HEK293 (cell line): ENCODE data around the gene ARMC7.

Experiments used
- CTCF ChIA-PET: fragments of 350-600 bp; formaldehyde crosslinking; extraction: SDS; loops from one replicate; lab custom pipeline; 2021; ENCODE audit warnings: antibody characterized with exemption; lab: Yijun Ruan, JAX
- POLR2A ChIA-PET: fragments of 300-600 bp; formaldehyde crosslinking; extraction: SDS; loops from one replicate; lab custom pipeline; 2020; ENCODE audit warnings: antibody characterized with exemption, inconsistent platforms; lab: Yijun Ruan, JAX
- H3K27ac ChIP-seq: fragments of 200-500 bp; sonication (Bioruptor generic); 2 replicates; pipeline ENCODE4 v1.5.1; 2014; ENCODE audit warnings: low read depth, low read length, control low read depth, inconsistent platforms; ENCODE audit errors: extremely low read depth
- H3K36me3 ChIP-seq, 2 experiments: fragments of 200-500 bp in 1 of 2; sonication (Bioruptor generic) in 1 of 2; 1 replicate in 1 of 2; 2 replicates in 1 of 2; pipeline ENCODE4 v1.5.1; 2014 to 2017; ENCODE audit warnings: inconsistent platforms in 2 of 2, low read length in 2 of 2; ENCODE audit not compliant: control insufficient read depth in 2 of 2, insufficient read depth in 1 of 2
- H3K4me1 ChIP-seq: fragments of 200-500 bp; sonication (Bioruptor generic); 2 replicates; pipeline ENCODE4 v1.5.1; 2014; ENCODE audit warnings: mild to moderate bottlenecking, low read length, inconsistent platforms; ENCODE audit not compliant: control insufficient read depth, insufficient read depth
- H3K4me3 ChIP-seq: 2 replicates; pipeline ENCODE4 v1.5.1; 2011; ENCODE audit warnings: low read depth, mild to moderate bottlenecking, control low read depth, low read length, moderate library complexity
- H3K9me3 ChIP-seq: fragments of 200-500 bp; sonication (Bioruptor generic); 2 replicates; pipeline ENCODE4 v1.5.1; 2014; ENCODE audit warnings: low read depth, low read length, inconsistent platforms; ENCODE audit not compliant: control insufficient read depth, insufficient read depth
- FEZF1 ChIP-seq: fragments of 450-650 bp; formaldehyde crosslinking; IDR thresholded peaks from 2 replicates; pipeline ENCODE4 v1.5.1; 2016; ENCODE audit warnings: missing biosample characterization, missing genetic modification characterization
- GLI2 ChIP-seq: fragments of 450-650 bp; formaldehyde crosslinking; IDR thresholded peaks from 2 replicates; pipeline ENCODE4; 2017; ENCODE audit warnings: missing biosample characterization, missing genetic modification characterization, low read depth, borderline replicate concordance
- KLF8 ChIP-seq: fragments of 450-650 bp; formaldehyde crosslinking; IDR thresholded peaks from 2 replicates; pipeline ENCODE4 v1.5.1; 2016; ENCODE audit warnings: missing biosample characterization, missing genetic modification characterization
- OSR2 ChIP-seq: fragments of 450-650 bp; formaldehyde crosslinking; IDR thresholded peaks from 2 replicates; pipeline ENCODE4 v1.5.1; 2016; ENCODE audit warnings: missing biosample characterization, missing genetic modification characterization
- PATZ1 ChIP-seq: fragments of 450-650 bp; formaldehyde crosslinking; IDR thresholded peaks from 2 replicates; pipeline ENCODE4 v1.5.1; 2016; ENCODE audit warnings: missing biosample characterization, missing genetic modification characterization
- SALL2 ChIP-seq: fragments of 450-650 bp; formaldehyde crosslinking; IDR thresholded peaks from 2 replicates; pipeline ENCODE4 v1.5.0; 2017; ENCODE audit warnings: missing biosample characterization, mild to moderate bottlenecking, missing genetic modification characterization, borderline replicate concordance
- SP2 ChIP-seq: fragments of 450-650 bp; formaldehyde crosslinking; IDR thresholded peaks from 2 replicates; pipeline ENCODE4 v1.5.1; 2016; ENCODE audit warnings: missing biosample characterization, missing genetic modification characterization
- SP3 ChIP-seq: fragments of 450-650 bp; formaldehyde crosslinking; IDR thresholded peaks from 2 replicates; pipeline ENCODE4 v1.5.1; 2016; ENCODE audit warnings: missing biosample characterization, missing genetic modification characterization
- ZBTB20 ChIP-seq: fragments of 450-650 bp; formaldehyde crosslinking; IDR thresholded peaks from 2 replicates; pipeline ENCODE4 v1.5.1; 2016; ENCODE audit warnings: missing biosample characterization, missing genetic modification characterization
- ZBTB44 ChIP-seq: fragments of 450-650 bp; IDR thresholded peaks from 2 replicates; pipeline ENCODE4 v1.5.1; 2018; ENCODE audit warnings: missing biosample characterization, mild to moderate bottlenecking, missing genetic modification characterization
- ZBTB48 ChIP-seq: fragments of 450-650 bp; formaldehyde crosslinking; IDR thresholded peaks from 2 replicates; pipeline ENCODE4 v1.5.1; 2016; ENCODE audit warnings: missing biosample characterization, missing genetic modification characterization
- ZEB2 ChIP-seq: fragments of 450-650 bp; formaldehyde crosslinking; IDR thresholded peaks from 2 replicates; pipeline ENCODE4 v1.5.1; 2016; ENCODE audit warnings: missing biosample characterization, missing genetic modification characterization
- ZFP41 ChIP-seq: fragments of 450-650 bp; formaldehyde crosslinking; IDR thresholded peaks from 2 replicates; pipeline ENCODE4 v1.5.1; 2016; ENCODE audit warnings: missing biosample characterization, missing genetic modification characterization, borderline replicate concordance
- ZNF112 ChIP-seq: fragments of 450-650 bp; formaldehyde crosslinking; IDR thresholded peaks from 2 replicates; pipeline ENCODE4 v1.5.0; 2017; ENCODE audit warnings: missing biosample characterization, missing genetic modification characterization
- ZNF114 ChIP-seq: fragments of 450-650 bp; formaldehyde crosslinking; IDR thresholded peaks from 2 replicates; pipeline ENCODE4 v1.5.0; 2017; ENCODE audit warnings: missing biosample characterization, missing genetic modification characterization
- ZNF133 ChIP-seq: fragments of 450-650 bp; formaldehyde crosslinking; IDR thresholded peaks from 2 replicates; pipeline ENCODE4 v1.5.1; 2016; ENCODE audit warnings: missing biosample characterization, missing genetic modification characterization
- ZNF140 ChIP-seq: fragments of 450-650 bp; formaldehyde crosslinking; IDR thresholded peaks from 2 replicates; pipeline ENCODE4 v1.5.1; 2016; ENCODE audit warnings: missing biosample characterization, missing genetic modification characterization
- ZNF155 ChIP-seq: fragments of 450-650 bp; formaldehyde crosslinking; IDR thresholded peaks from 2 replicates; pipeline ENCODE4 v1.5.1; 2016; ENCODE audit warnings: missing biosample characterization, missing genetic modification characterization
- ZNF169 ChIP-seq: fragments of 450-650 bp; formaldehyde crosslinking; IDR thresholded peaks from 2 replicates; pipeline ENCODE4 v1.5.1; 2016; ENCODE audit warnings: missing biosample characterization, missing genetic modification characterization
- ZNF174 ChIP-seq: fragments of 450-650 bp; formaldehyde crosslinking; IDR thresholded peaks from 2 replicates; pipeline ENCODE4 v1.5.0; 2017; ENCODE audit warnings: missing biosample characterization, mild to moderate bottlenecking, missing genetic modification characterization
- ZNF18 ChIP-seq: fragments of 450-650 bp; formaldehyde crosslinking; IDR thresholded peaks from 2 replicates; pipeline ENCODE4 v1.5.1; 2016; ENCODE audit warnings: missing biosample characterization, missing genetic modification characterization
- ZNF223 ChIP-seq: fragments of 450-650 bp; formaldehyde crosslinking; IDR thresholded peaks from 2 replicates; pipeline ENCODE4 v1.5.1; 2016; ENCODE audit warnings: missing biosample characterization, missing genetic modification characterization
- ZNF23 ChIP-seq: fragments of 450-650 bp; formaldehyde crosslinking; IDR thresholded peaks from 2 replicates; pipeline ENCODE4 v1.5.1; 2016; ENCODE audit warnings: missing biosample characterization, missing genetic modification characterization, borderline replicate concordance
- ZNF341 ChIP-seq: fragments of 450-650 bp; formaldehyde crosslinking; IDR thresholded peaks from 2 replicates; pipeline ENCODE4; 2016; ENCODE audit warnings: low read depth, missing biosample characterization, missing genetic modification characterization
- ZNF394 ChIP-seq: fragments of 450-650 bp; formaldehyde crosslinking; IDR thresholded peaks from 2 replicates; pipeline ENCODE4 v1.5.1; 2016; ENCODE audit warnings: missing biosample characterization, missing genetic modification characterization, mild to moderate bottlenecking, moderate library complexity, borderline replicate concordance
- ZNF521 ChIP-seq: fragments of 450-650 bp; formaldehyde crosslinking; IDR thresholded peaks from 2 replicates; pipeline ENCODE4 v1.5.1; 2017; ENCODE audit warnings: missing biosample characterization, mild to moderate bottlenecking, missing genetic modification characterization
- ZNF555 ChIP-seq: fragments of 450-650 bp; formaldehyde crosslinking; conservative IDR thresholded peaks from 2 replicates; pipeline ENCODE4 v1.5.1; 2017; ENCODE audit warnings: missing biosample characterization, mild to moderate bottlenecking, missing genetic modification characterization, inconsistent platforms
- ZNF629 ChIP-seq: fragments of 450-650 bp; formaldehyde crosslinking; IDR thresholded peaks from 2 replicates; pipeline ENCODE4 v1.5.1; 2017; ENCODE audit warnings: missing biosample characterization, missing genetic modification characterization
- ZNF747 ChIP-seq: fragments of 450-650 bp; formaldehyde crosslinking; IDR thresholded peaks from 2 replicates; pipeline ENCODE4 v1.5.1; 2016; ENCODE audit warnings: missing biosample characterization, missing genetic modification characterization
- ZNF830 ChIP-seq: fragments of 450-650 bp; IDR thresholded peaks from 2 replicates; pipeline ENCODE4 v1.5.0; 2018; ENCODE audit warnings: missing biosample characterization, missing genetic modification characterization, low read depth, mild to moderate bottlenecking, moderate library complexity
- TF ChIP-seq, protein P1 (sequence below): fragments of 450-650 bp; formaldehyde crosslinking; optimal IDR thresholded peaks from 2 replicates; pipeline ENCODE3; 2016; ENCODE audit warnings: missing biosample characterization, mild to moderate bottlenecking, missing genetic modification characterization

The ARMC7 gene

GRCh38 chr17:75090871-75091854 is 18.6 kb upstream of the ARMC7 start (continued):
- peak; percentile 93 for TF ChIP-seq ZNF341 (tag by site-specific recombination)
- TF ChIP-seq ZBTB20 (tag by site-specific recombination), result no peak; the same call in 1 of the 2 replicates
- TF ChIP-seq, all 188 proteins: peak for 5

- Histone ChIP-seq H3K4me3 (no peak overlapping the region), H3K4me1 (peaks cover 2% of the 10 kb centered on the region; the same call in 1 of the 2 replicates), H3K9me3 (no peaks in the 10 kb centered on the region), H3K27ac (no peak overlapping the region), H3K36me3 (no peaks in the 10 kb centered on the region)
- CTCF ChIA-PET, result interaction anchor here (1.1 to 1.7 kb wide), 3 partner anchors 13 to 22 kb away, joined by 4 to 13 read pairs (median 5); no protein-coding TSS in a partner anchor
- POLR2A ChIA-PET, result no interaction called here
- no peak for TF ChIP-seq ZNF18
- TF ChIP-seq ZEB2 (tag by site-specific recombination), result no peak
- no peak for TF ChIP-seq ZNF140
- TF ChIP-seq ZNF114 (tag by site-specific recombination), result no peak
- no peak for TF ChIP-seq ZNF174
- TF ChIP-seq ZNF223 (tag by site-specific recombination), result no peak
- TF ChIP-seq OSR2 (tag by site-specific recombination), result no peak
- no peak for TF ChIP-seq ZNF747 (tag by site-specific recombination)
- TF ChIP-seq ZBTB44 (tag by site-specific recombination), result no peak
- TF ChIP-seq ZNF169 (tag by site-specific recombination), result no peak
- no peak for TF ChIP-seq ZNF555
- no peak for TF ChIP-seq ZNF629 (tag by site-specific recombination)
- no peak for TF ChIP-seq ZBTB48
- TF ChIP-seq ZNF112, result no peak
- no peak for TF ChIP-seq ZNF155
- TF ChIP-seq ZNF133 (tag by site-specific recombination), result no peak
- no peak for TF ChIP-seq SP2 (tag by site-specific recombination)
- TF ChIP-seq ZNF23 (tag by site-specific recombination), result no peak
- TF ChIP-seq GLI2, result no peak
- TF ChIP-seq, protein P1, sequence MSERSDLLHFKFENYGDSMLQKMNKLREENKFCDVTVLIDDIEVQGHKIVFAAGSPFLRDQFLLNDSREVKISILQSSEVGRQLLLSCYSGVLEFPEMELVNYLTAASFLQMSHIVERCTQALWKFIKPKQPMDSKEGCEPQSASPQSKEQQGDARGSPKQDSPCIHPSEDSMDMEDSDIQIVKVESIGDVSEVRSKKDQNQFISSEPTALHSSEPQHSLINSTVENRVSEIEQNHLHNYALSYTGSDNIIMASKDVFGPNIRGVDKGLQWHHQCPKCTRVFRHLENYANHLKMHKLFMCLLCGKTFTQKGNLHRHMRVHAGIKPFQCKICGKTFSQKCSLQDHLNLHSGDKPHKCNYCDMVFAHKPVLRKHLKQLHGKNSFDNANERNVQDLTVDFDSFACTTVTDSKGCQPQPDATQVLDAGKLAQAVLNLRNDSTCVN (tag by site-specific recombination), result peak; percentile 16
- no peak for TF ChIP-seq ZNF394 (tag by site-specific recombination)
- no peak for TF ChIP-seq FEZF1 (tag by site-specific recombination)
- TF ChIP-seq ZNF521, result no peak
- TF ChIP-seq ZFP41, result no peak
- TF ChIP-seq KLF8 (tag by site-specific recombination), result no peak
- TF ChIP-seq PATZ1, result no peak
- no peak for TF ChIP-seq ZNF830
- TF ChIP-seq SP3 (tag by site-specific recombination), result no peak
- TF ChIP-seq SALL2 (tag by site-specific recombination), result peak; percentile 53; the same call in 1 of the 2 replicates
Measured at GRCh38 chr17:75091855-75092327, 17.9 kb upstream of the ARMC7 start.
